CD14-positive monocyte (primary cell): ENCODE results near the gene TPD52L1. TPM values are rescaled to one million over a fixed set of nuclear protein-coding genes. Genes with fewer than 3 reads are reported as not detected.
"Not testable (repeated sequence)": the region's sequence is repeated elsewhere in the genome, so short reads cannot be mapped to it uniquely, and the experiment has no call there.

ENCODE experiments used
- DNase-seq, 3 donors: peaks; one replicate each; pipeline ENCODE4 v3.0.0-alpha.2; 2011 to 2022
- H2AFZ ChIP-seq: 2 replicates; pipeline ENCODE4 v1.6.0; 2012; ENCODE audit warnings: mild to moderate bottlenecking, low read depth, low read length, inconsistent platforms; ENCODE audit not compliant: insufficient read depth, poor library complexity, severe bottlenecking
- H3K27ac ChIP-seq, 2 donors: 1 replicate in 1 of 2; 2 replicates in 1 of 2; pipeline ENCODE4 v1.5.1; 2012 to 2013; ENCODE audit warnings: low read length in 2 of 2, control low read depth in 1 of 2, inconsistent platforms in 1 of 2, low read depth in 1 of 2, mild to moderate bottlenecking in 1 of 2
- H3K27me3 ChIP-seq, 2 donors: one replicate each; pipeline versions ENCODE4 v1.6.0 to v1.6.1; 2011 to 2013; ENCODE audit warnings: low read length in 2 of 2; ENCODE audit not compliant: control insufficient read depth in 2 of 2, insufficient read depth in 2 of 2
- H3K36me3 ChIP-seq, 2 donors: replicated peaks in 1 of 2; 1 replicate in 1 of 2; 2 replicates in 1 of 2; pipeline versions ENCODE4 v1.5.1 to v1.6.1; 2012 to 2013; ENCODE audit warnings: low read length in 2 of 2, control low read depth in 1 of 2, inconsistent platforms in 1 of 2, mild to moderate bottlenecking in 1 of 2; ENCODE audit not compliant: insufficient read depth in 2 of 2, control insufficient read depth in 1 of 2
- H3K4me1 ChIP-seq, 2 donors: 1 replicate in 1 of 2; 2 replicates in 1 of 2; pipeline versions ENCODE4 v1.5.1 to v1.6.1; 2012 to 2013; ENCODE audit warnings: low read length in 2 of 2, control low read depth in 1 of 2, inconsistent platforms in 1 of 2, mild to moderate bottlenecking in 1 of 2, moderate library complexity in 1 of 2; ENCODE audit not compliant: insufficient read depth in 2 of 2, control insufficient read depth in 1 of 2
- H3K4me2 ChIP-seq: replicated peaks from 2 replicates; pipeline ENCODE3; 2012; ENCODE audit warnings: low read length, moderate library complexity, mild to moderate bottlenecking; ENCODE audit not compliant: poor library complexity, severe bottlenecking; ENCODE audit errors: extremely low read depth
- H3K4me3 ChIP-seq, 3 experiments: fragments of 200-600 bp in 1 of 3; sonication (generic) in 1 of 3; replicated peaks in 1 of 3; 1 replicate in 2 of 3; 2 replicates in 1 of 3; pipeline ENCODE4 v1.5.1; 2011 to 2013; ENCODE audit warnings: low read length in 3 of 3, mild to moderate bottlenecking in 3 of 3, control low read depth in 2 of 3, low read depth in 2 of 3, inconsistent platforms in 1 of 3, moderate library complexity in 1 of 3
- H3K79me2 ChIP-seq: 2 replicates; pipeline ENCODE4 v1.6.0; 2012; ENCODE audit warnings: mild to moderate bottlenecking, control low read depth, inconsistent platforms, low read length, moderate library complexity; ENCODE audit not compliant: insufficient read depth
- H3K9ac ChIP-seq: 2 replicates; pipeline ENCODE4 v1.6.0; 2017; ENCODE audit warnings: low read length, mild to moderate bottlenecking; ENCODE audit not compliant: insufficient read depth, poor library complexity, severe bottlenecking
- H3K9me3 ChIP-seq, 2 donors: replicated peaks in 1 of 2; 1 replicate in 1 of 2; 2 replicates in 1 of 2; pipeline versions ENCODE4 v1.5.1 to v1.6.1; 2012 to 2013; ENCODE audit warnings: low read length in 2 of 2, control low read depth in 1 of 2; ENCODE audit not compliant: control insufficient read depth in 1 of 2, insufficient read depth in 1 of 2
- H4K20me1 ChIP-seq: 2 replicates; pipeline ENCODE4 v1.6.0; 2012; ENCODE audit warnings: mild to moderate bottlenecking, low read length, control low read depth, moderate library complexity; ENCODE audit not compliant: insufficient read depth
- H3K27ac Mint-ChIP-seq, 7 donors: one replicate each; pipeline ENCODE4 v1.8.0; 2020; ENCODE audit warnings: mild to moderate bottlenecking in 7 of 7, mixed read lengths in 7 of 7, moderate library complexity in 6 of 7, inconsistent platforms in 2 of 7
- H3K27me3 Mint-ChIP-seq, 3 donors: one replicate each; pipeline ENCODE4 v1.8.0; 2021 to 2022; ENCODE audit warnings: low read depth in 3 of 3, mild to moderate bottlenecking in 3 of 3, mixed read lengths in 3 of 3, moderate library complexity in 3 of 3, inconsistent platforms in 1 of 3
- H3K36me3 Mint-ChIP-seq, 2 donors: one replicate each; pipeline ENCODE4 v1.8.0; 2020; ENCODE audit warnings: mixed read lengths in 2 of 2, inconsistent platforms in 1 of 2, mild to moderate bottlenecking in 1 of 2
- H3K4me1 Mint-ChIP-seq: one replicate; pipeline ENCODE4 v1.8.0; 2020; ENCODE audit warnings: mild to moderate bottlenecking, mixed read lengths
- H3K4me3 Mint-ChIP-seq, 2 donors: one replicate each; pipeline ENCODE4 v1.8.0; 2020; ENCODE audit warnings: mild to moderate bottlenecking in 2 of 2, mixed read lengths in 2 of 2, moderate library complexity in 1 of 2
- H3K9me3 Mint-ChIP-seq, 7 donors: one replicate each; pipeline ENCODE4 v1.8.0; 2020 to 2022; ENCODE audit warnings: mixed read lengths in 7 of 7, mild to moderate bottlenecking in 6 of 7, moderate library complexity in 6 of 7, inconsistent platforms in 2 of 7
- WGBS: methylation state at CpG from one replicate; pipeline ENCODE4 v1.1.5; 2013; ENCODE audit warnings: missing lambda C conversion rate; ENCODE audit not compliant: insufficient coverage; 5-methylcytosine and 5-hydroxymethylcytosine counted together
- intact Hi-C, 2 donors: fragments of 100-400 bp; cut with micrococcal nuclease; formaldehyde crosslinking; loops; one replicate each; pipeline versions ENCODE4 v1.15.0 to v1.15.1; 2023
- polyA plus RNA-seq, 3 donors: library from polyadenylated mRNA; depleted of rRNA in 1 of 3; unstranded in 2 of 3; stranded (reverse) in 1 of 3; fragments of 300-500 nt in 2 of 3; fragments of >200 nt in 1 of 3; fragmentation: Illumina TruSeq in 2 of 3; gene quantifications; 1 replicate in 2 of 3; 2 replicates in 1 of 3; pipeline ENCODE4 v1.2.3, GENCODE V29; 2012 to 2021
- TF ChIP-seq, protein P1 (sequence below): fragments of 200-600 bp; IDR thresholded peaks from one replicate; pipeline ENCODE4 v1.8.0; 2022; ENCODE audit warnings: antibody characterized with exemption, mild to moderate bottlenecking

Gene TPD52L1
- polyA plus RNA-seq, 3 donors = not detected

DNA sequence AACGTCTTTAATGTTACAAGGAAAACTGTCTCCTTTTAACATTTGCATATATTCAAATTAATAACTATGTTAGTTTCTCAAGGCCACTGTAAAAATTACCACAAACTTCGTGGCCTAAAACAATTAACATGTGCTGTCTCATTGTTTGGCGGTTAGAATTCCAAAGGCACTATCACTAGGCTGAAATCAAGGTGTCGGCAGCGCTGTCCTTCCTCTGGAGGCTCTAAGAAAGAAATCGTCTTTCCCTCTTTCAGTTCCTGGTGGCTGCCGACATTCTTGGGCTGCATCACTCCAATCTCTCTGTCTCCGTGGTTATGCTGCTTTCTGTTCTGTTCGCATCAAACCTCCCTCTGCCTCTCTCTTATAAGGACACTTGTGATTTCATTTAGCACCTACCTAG, 4.2 kb downstream of the TPD52L1 start:
- Mint-ChIP-seq H3K36me3 (no peaks in the 10 kb centered on the region), H3K27me3 (peaks cover 18 to 25% (median 23%) of the 10 kb centered on the region in 3 donors), H3K27ac (no peak overlapping the region), H3K9me3 (peaks cover 0 to 6% (median 5%) of the 10 kb centered on the region in 7 donors), H3K4me1 (peaks cover 14% of the 10 kb centered on the region), H3K4me3 (no peak overlapping the region)
- H3K36me3 ChIP-seq = no peaks in the 10 kb centered on the region
- no peak overlapping the region for H3K4me3 ChIP-seq
- no peaks in the 10 kb centered on the region for H4K20me1 ChIP-seq
- 88% methylated on average over 8 of the region's 9 CpGs for WGBS
- no peak overlapping the region for H3K4me2 ChIP-seq
- no peak overlapping the region for H2AFZ ChIP-seq
- H3K4me1 ChIP-seq = peaks cover 15 to 16% of the 10 kb centered on the region in 2 donors
- no peaks in the 10 kb centered on the region for H3K79me2 ChIP-seq
- H3K27ac ChIP-seq = no peak overlapping the region
- intact Hi-C loops = no loop called here
- H3K9ac ChIP-seq = no peak overlapping the region
- no peak for DNase-seq
- H3K9me3 ChIP-seq = no peaks in the 10 kb centered on the region
- TF ChIP-seq, protein P1, sequence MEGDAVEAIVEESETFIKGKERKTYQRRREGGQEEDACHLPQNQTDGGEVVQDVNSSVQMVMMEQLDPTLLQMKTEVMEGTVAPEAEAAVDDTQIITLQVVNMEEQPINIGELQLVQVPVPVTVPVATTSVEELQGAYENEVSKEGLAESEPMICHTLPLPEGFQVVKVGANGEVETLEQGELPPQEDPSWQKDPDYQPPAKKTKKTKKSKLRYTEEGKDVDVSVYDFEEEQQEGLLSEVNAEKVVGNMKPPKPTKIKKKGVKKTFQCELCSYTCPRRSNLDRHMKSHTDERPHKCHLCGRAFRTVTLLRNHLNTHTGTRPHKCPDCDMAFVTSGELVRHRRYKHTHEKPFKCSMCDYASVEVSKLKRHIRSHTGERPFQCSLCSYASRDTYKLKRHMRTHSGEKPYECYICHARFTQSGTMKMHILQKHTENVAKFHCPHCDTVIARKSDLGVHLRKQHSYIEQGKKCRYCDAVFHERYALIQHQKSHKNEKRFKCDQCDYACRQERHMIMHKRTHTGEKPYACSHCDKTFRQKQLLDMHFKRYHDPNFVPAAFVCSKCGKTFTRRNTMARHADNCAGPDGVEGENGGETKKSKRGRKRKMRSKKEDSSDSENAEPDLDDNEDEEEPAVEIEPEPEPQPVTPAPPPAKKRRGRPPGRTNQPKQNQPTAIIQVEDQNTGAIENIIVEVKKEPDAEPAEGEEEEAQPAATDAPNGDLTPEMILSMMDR = no peak
- H3K27me3 ChIP-seq = peaks cover 5 to 22% of the 10 kb centered on the region in 2 donors

DNA sequence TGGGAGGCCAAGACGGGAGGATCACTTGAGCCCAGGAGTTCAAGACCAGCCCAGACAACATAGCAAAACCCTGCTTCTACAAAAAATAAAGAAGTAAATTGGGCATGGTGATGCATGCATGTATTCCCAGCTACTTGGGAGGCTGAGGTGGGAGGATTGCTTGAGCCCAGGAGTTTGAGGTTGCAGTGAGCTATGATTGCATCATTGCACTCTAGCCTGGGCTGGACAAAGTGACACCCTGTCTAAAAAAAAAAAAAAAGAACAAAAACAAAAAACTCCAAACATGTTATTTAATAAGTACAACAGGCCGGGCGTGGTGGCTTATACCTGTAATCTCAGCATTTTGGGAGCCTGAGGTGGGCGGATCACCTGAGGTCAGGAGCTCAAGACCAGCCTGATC, 9.8 kb downstream of the TPD52L1 start:
- H4K20me1 ChIP-seq, H3K4me1 ChIP-seq, H2AFZ ChIP-seq, H3K9me3 Mint-ChIP-seq, H3K36me3 ChIP-seq, H3K4me3 Mint-ChIP-seq, H3K27ac ChIP-seq, H3K9me3 ChIP-seq, H3K36me3 Mint-ChIP-seq, H3K4me2 ChIP-seq, H3K4me1 Mint-ChIP-seq, H3K9ac ChIP-seq, H3K79me2 ChIP-seq, DNase-seq, intact Hi-C loops, H3K27me3 Mint-ChIP-seq, H3K27me3 ChIP-seq, H3K4me3 ChIP-seq: not testable (repeated sequence)
- no CpG with 5 or more reads among the region's 4 CpGs for WGBS
- peak overlapping the region in 1 of 7 donors; percentile 79 for H3K27ac Mint-ChIP-seq
